ENCODE results near the gene GBP7.

DNA sequence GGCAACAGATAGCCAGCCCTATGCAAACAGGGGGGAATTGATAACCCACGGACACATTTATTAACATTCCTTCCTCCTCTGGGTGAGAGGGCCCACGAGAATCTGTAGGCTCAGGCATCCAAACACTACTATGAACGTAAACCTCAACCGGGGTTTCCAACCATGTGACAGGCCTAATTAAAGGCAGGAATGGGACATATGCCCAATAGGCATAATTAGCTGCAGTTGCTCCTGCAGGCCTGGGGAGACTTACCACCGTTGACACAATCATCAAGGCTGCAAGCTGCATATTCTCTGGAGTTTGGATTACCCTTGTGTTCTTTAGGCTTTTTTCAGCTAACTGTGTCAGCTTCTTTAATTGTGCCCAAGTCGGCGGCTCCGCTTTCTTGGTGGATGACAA lies 88.6 kb downstream of the GBP7 start:
- TF ChIP-seq, protein P1, sequence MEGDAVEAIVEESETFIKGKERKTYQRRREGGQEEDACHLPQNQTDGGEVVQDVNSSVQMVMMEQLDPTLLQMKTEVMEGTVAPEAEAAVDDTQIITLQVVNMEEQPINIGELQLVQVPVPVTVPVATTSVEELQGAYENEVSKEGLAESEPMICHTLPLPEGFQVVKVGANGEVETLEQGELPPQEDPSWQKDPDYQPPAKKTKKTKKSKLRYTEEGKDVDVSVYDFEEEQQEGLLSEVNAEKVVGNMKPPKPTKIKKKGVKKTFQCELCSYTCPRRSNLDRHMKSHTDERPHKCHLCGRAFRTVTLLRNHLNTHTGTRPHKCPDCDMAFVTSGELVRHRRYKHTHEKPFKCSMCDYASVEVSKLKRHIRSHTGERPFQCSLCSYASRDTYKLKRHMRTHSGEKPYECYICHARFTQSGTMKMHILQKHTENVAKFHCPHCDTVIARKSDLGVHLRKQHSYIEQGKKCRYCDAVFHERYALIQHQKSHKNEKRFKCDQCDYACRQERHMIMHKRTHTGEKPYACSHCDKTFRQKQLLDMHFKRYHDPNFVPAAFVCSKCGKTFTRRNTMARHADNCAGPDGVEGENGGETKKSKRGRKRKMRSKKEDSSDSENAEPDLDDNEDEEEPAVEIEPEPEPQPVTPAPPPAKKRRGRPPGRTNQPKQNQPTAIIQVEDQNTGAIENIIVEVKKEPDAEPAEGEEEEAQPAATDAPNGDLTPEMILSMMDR (IDR thresholded peaks at IDR 0.05; ENCODE audit: poor library complexity, severe bottlenecking) = no peak
- TF ChIP-seq EP300 (conservative IDR thresholded peaks at IDR 0.05; ENCODE audit: poor library complexity, severe bottlenecking) (no peak), EZH2 (IDR thresholded peaks at IDR 0.05; ENCODE audit: borderline replicate concordance, insufficient read depth, low read length, poor library complexity, severe bottlenecking) (no peak)
- TF ChIP-seq, protein P2, sequence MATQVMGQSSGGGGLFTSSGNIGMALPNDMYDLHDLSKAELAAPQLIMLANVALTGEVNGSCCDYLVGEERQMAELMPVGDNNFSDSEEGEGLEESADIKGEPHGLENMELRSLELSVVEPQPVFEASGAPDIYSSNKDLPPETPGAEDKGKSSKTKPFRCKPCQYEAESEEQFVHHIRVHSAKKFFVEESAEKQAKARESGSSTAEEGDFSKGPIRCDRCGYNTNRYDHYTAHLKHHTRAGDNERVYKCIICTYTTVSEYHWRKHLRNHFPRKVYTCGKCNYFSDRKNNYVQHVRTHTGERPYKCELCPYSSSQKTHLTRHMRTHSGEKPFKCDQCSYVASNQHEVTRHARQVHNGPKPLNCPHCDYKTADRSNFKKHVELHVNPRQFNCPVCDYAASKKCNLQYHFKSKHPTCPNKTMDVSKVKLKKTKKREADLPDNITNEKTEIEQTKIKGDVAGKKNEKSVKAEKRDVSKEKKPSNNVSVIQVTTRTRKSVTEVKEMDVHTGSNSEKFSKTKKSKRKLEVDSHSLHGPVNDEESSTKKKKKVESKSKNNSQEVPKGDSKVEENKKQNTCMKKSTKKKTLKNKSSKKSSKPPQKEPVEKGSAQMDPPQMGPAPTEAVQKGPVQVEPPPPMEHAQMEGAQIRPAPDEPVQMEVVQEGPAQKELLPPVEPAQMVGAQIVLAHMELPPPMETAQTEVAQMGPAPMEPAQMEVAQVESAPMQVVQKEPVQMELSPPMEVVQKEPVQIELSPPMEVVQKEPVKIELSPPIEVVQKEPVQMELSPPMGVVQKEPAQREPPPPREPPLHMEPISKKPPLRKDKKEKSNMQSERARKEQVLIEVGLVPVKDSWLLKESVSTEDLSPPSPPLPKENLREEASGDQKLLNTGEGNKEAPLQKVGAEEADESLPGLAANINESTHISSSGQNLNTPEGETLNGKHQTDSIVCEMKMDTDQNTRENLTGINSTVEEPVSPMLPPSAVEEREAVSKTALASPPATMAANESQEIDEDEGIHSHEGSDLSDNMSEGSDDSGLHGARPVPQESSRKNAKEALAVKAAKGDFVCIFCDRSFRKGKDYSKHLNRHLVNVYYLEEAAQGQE (IDR thresholded peaks at IDR 0.05; ENCODE audit: borderline replicate concordance) = no peak

All from neural cell (in vitro differentiated cells).